Measurements from ENCODE around the gene FAM81B.

The FAM81B gene

GRCh38 chr5:95403996-95404395 is 12.8 kb downstream of the FAM81B start:
- no peak for DNase-seq

- DNase-seq: no peak
These were observed 15.4 kb downstream of the FAM81B start for GRCh38 chr5:95406426-95407090.

- no peak for DNase-seq
These were observed 19.1 kb downstream of the FAM81B start for GRCh38 chr5:95410279-95410678.

GRCh38 chr5:95411474-95411873 is 20.3 kb downstream of the FAM81B start:
- DNase-seq: no peak

- no peak for DNase-seq
These were observed 23.3 kb downstream of the FAM81B start for GRCh38 chr5:95414451-95414850.

- no peak for DNase-seq
These were observed 26.8 kb downstream of the FAM81B start for GRCh38 chr5:95417971-95418370.

GRCh38 chr5:95422838-95423237 is 31.7 kb downstream of the FAM81B start:
- no peak for DNase-seq

GRCh38 chr5:95424016-95424415 is 32.9 kb downstream of the FAM81B start:
- no peak for DNase-seq

- no peak for DNase-seq
These were observed 33.4 kb downstream of the FAM81B start for GRCh38 chr5:95424526-95424925.

GRCh38 chr5:95426227-95426626 is 35.1 kb downstream of the FAM81B start:
- no peak for DNase-seq

- DNase-seq: no peak
These were observed 41.6 kb downstream of the FAM81B start for GRCh38 chr5:95432779-95433178.

GRCh38 chr5:95439801-95440493 is 48.8 kb downstream of the FAM81B start:
- DNase-seq: no peak

- DNase-seq: no peak
These were observed 49.7 kb downstream of the FAM81B start for GRCh38 chr5:95440825-95441224.

GRCh38 chr5:95441636-95442035 is 50.5 kb downstream of the FAM81B start:
- DNase-seq: no peak

GRCh38 chr5:95445442-95445841 is 54.3 kb downstream of the FAM81B start:
- no peak for DNase-seq

GRCh38 chr5:95445995-95446394 is 54.8 kb downstream of the FAM81B start:
- DNase-seq: no peak

- no peak for DNase-seq
These were observed 55.5 kb downstream of the FAM81B start for GRCh38 chr5:95446560-95447221.

GRCh38 chr5:95447961-95448360 is 56.8 kb downstream of the FAM81B start:
- no peak for DNase-seq

GRCh38 chr5:95448789-95449188 is 57.6 kb downstream of the FAM81B start:
- no peak for DNase-seq

GRCh38 chr5:95449460-95449859 is 58.3 kb downstream of the FAM81B start:
- no peak for DNase-seq

- no peak for DNase-seq
These were observed 63.4 kb downstream of the FAM81B start for GRCh38 chr5:95454536-95454935.

GRCh38 chr5:95460665-95461064 is 69.5 kb downstream of the FAM81B start:
- no peak for DNase-seq

- DNase-seq: no peak
These were observed 80.3 kb downstream of the FAM81B start for GRCh38 chr5:95471487-95471886.

- no peak for DNase-seq
These were observed 80.8 kb downstream of the FAM81B start for GRCh38 chr5:95471942-95472341.

Data from SHP77 treated with DMSO at 0.1 percent for 48 hours (cell line).